Lower leg skin (tissue), 3 donors: ENCODE results near the gene SHISA7.

Experiments
- POLR2A ChIP-seq, 2 donors: fragments of 450-650 bp; IDR thresholded peaks; one replicate each; pipeline ENCODE4 v1.6.1; 2016 to 2017; ENCODE audit warnings: antibody characterized with exemption in 2 of 2, mild to moderate bottlenecking in 1 of 2, moderate library complexity in 1 of 2
- TF ChIP-seq, protein P1 (sequence below), 3 donors: fragments of 450-650 bp; IDR thresholded peaks; one replicate each; pipeline ENCODE4 v1.5.1; 2016; ENCODE audit warnings: antibody characterized with exemption in 3 of 3, mild to moderate bottlenecking in 3 of 3, moderate library complexity in 2 of 3

- TF ChIP-seq, protein P1, sequence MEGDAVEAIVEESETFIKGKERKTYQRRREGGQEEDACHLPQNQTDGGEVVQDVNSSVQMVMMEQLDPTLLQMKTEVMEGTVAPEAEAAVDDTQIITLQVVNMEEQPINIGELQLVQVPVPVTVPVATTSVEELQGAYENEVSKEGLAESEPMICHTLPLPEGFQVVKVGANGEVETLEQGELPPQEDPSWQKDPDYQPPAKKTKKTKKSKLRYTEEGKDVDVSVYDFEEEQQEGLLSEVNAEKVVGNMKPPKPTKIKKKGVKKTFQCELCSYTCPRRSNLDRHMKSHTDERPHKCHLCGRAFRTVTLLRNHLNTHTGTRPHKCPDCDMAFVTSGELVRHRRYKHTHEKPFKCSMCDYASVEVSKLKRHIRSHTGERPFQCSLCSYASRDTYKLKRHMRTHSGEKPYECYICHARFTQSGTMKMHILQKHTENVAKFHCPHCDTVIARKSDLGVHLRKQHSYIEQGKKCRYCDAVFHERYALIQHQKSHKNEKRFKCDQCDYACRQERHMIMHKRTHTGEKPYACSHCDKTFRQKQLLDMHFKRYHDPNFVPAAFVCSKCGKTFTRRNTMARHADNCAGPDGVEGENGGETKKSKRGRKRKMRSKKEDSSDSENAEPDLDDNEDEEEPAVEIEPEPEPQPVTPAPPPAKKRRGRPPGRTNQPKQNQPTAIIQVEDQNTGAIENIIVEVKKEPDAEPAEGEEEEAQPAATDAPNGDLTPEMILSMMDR (IDR thresholded peaks at IDR 0.05) = no peak
- TF ChIP-seq POLR2A (IDR thresholded peaks at IDR 0.05) = no peak
Measured at GRCh38 chr19:55382013-55382412, 61.1 kb downstream of the SHISA7 start.
